GM12878 (cell line): ENCODE measurements around the gene ACAP1. TPM values are rescaled to one million over a fixed set of nuclear protein-coding genes. Genes with fewer than 3 reads are reported as not detected.

Experiments
- BCL11A ChIP-seq: IDR thresholded peaks from 2 replicates; pipeline ENCODE4 v1.6.1; 2011; ENCODE audit warnings: low read depth, low read length
- CREM ChIP-seq: IDR thresholded peaks from 2 replicates; pipeline ENCODE4 v1.6.1; 2014; ENCODE audit warnings: antibody characterized with exemption, low read depth
- ESRRA ChIP-seq: IDR thresholded peaks from 2 replicates; pipeline ENCODE4 v1.6.1; 2012; ENCODE audit warnings: mild to moderate bottlenecking, low read length, improper control_type of control experiment
- HDGF ChIP-seq: fragments of 450-650 bp; IDR thresholded peaks from 2 replicates; pipeline ENCODE4 v1.6.1; 2016; ENCODE audit warnings: antibody characterized with exemption
- IRF4 ChIP-seq: IDR thresholded peaks from 2 replicates; pipeline ENCODE4 v1.6.1; 2011; ENCODE audit warnings: low read depth, low read length
- JUND ChIP-seq: IDR thresholded peaks from 2 replicates; pipeline ENCODE4 v1.6.1; 2012; ENCODE audit warnings: low read depth, mild to moderate bottlenecking, low read length, improper control_type of control experiment, moderate library complexity
- NFYA ChIP-seq: IDR thresholded peaks from 2 replicates; pipeline ENCODE4 v1.6.1; 2011; ENCODE audit warnings: low read depth, mild to moderate bottlenecking, low read length, improper control_type of control experiment, borderline replicate concordance
- NFYB ChIP-seq: IDR thresholded peaks from 2 replicates; pipeline ENCODE4 v1.6.1; 2011; ENCODE audit warnings: low read depth, mild to moderate bottlenecking, low read length, improper control_type of control experiment, moderate library complexity; ENCODE audit not compliant: insufficient read depth
- NRF1 ChIP-seq: conservative IDR thresholded peaks from 2 replicates; pipeline ENCODE4 v1.6.1; 2011; ENCODE audit warnings: mild to moderate bottlenecking, low read depth, low read length, improper control_type of control experiment
- PAX8 ChIP-seq: fragments of 450-650 bp; IDR thresholded peaks from 2 replicates; pipeline ENCODE4 v1.6.1; 2017; ENCODE audit warnings: mild to moderate bottlenecking, moderate library complexity
- RUNX3 ChIP-seq: IDR thresholded peaks from 2 replicates; pipeline ENCODE4 v1.6.1; 2012; ENCODE audit warnings: low read length, inconsistent platforms
- SMAD1 ChIP-seq: fragments of 450-650 bp; IDR thresholded peaks from 2 replicates; pipeline ENCODE4 v1.6.1; 2018; ENCODE audit warnings: mild to moderate bottlenecking, low read depth; ENCODE audit not compliant: partially characterized antibody
- SREBF2 ChIP-seq: IDR thresholded peaks from 2 replicates; pipeline ENCODE4 v1.6.1; 2012; ENCODE audit warnings: mild to moderate bottlenecking, low read length
- TBL1XR1 ChIP-seq: IDR thresholded peaks from 2 replicates; pipeline ENCODE4 v1.6.1; 2012; ENCODE audit warnings: low read depth, low read length, improper control_type of control experiment
- TCF3 ChIP-seq: IDR thresholded peaks from 2 replicates; pipeline ENCODE4 v1.6.1; 2012; ENCODE audit warnings: low read depth, mild to moderate bottlenecking, low read length, borderline replicate concordance; ENCODE audit not compliant: insufficient read depth
- TCF7 ChIP-seq: IDR thresholded peaks from 2 replicates; pipeline ENCODE4 v1.6.1; 2014; ENCODE audit warnings: antibody characterized with exemption, borderline replicate concordance
- polyA plus RNA-seq, 11 experiments: library from polyadenylated mRNA; depleted of rRNA in 4 of 11; unstranded in 6 of 11; stranded (reverse) in 5 of 11; fragments of >200 nt; fragmentation: Nextera tagmentation in 4 of 11; fragmentation: Illumina TruSeq in 1 of 11; extraction: Ambion mirVana in 4 of 11; extraction: Trizol in 1 of 11; gene quantifications; 1 replicate in 1 of 11; 2 replicates in 10 of 11; pipeline versions ENCODE4 v1.2.1 to v1.2.3, GENCODE V29; 2011 to 2016; ENCODE audit warnings: inconsistent platforms in 2 of 11, missing spikeins in 2 of 11, low read depth in 1 of 11
- total RNA-seq, 4 experiments: library from RNA; depleted of rRNA in 3 of 4; stranded (reverse); fragments of >200 nt in 3 of 4; fragmentation: Illumina TruSeq in 1 of 4; extraction: Trizol in 1 of 4; gene quantifications; 2 replicates each; pipeline versions ENCODE4 v1.2.1 to v1.2.3, GENCODE V29; 2013 to 2021
- TF ChIP-seq, protein P1 (sequence below): IDR thresholded peaks from 2 replicates; pipeline ENCODE4 v1.6.1; 2012; ENCODE audit warnings: mild to moderate bottlenecking, low read depth, low read length
- TF ChIP-seq, protein P2 (sequence below): IDR thresholded peaks from 2 replicates; pipeline ENCODE4 v1.6.1; 2012; ENCODE audit warnings: low read depth, low read length, improper control_type of control experiment
- TF ChIP-seq, protein P3 (sequence below): fragments of 450-650 bp; conservative IDR thresholded peaks from 2 replicates; pipeline ENCODE4 v1.6.1; 2017; ENCODE audit warnings: mild to moderate bottlenecking, moderate library complexity
- TF ChIP-seq, protein P4 (sequence below): fragments of 450-650 bp; IDR thresholded peaks from 2 replicates; pipeline ENCODE4 v1.6.1; 2016; ENCODE audit warnings: mild to moderate bottlenecking
- TF ChIP-seq, protein P5 (sequence below): IDR thresholded peaks from 2 replicates; pipeline ENCODE4 v1.6.1; 2012; ENCODE audit warnings: low read length, inconsistent platforms

Gene ACAP1
- total and polyA plus RNA-seq, 10 of the 15 experiments (the other 5 are each of a cell fraction or from before 2014, with no cell fraction given), result 5.7 to 245 (median 118) TPM

DNA sequence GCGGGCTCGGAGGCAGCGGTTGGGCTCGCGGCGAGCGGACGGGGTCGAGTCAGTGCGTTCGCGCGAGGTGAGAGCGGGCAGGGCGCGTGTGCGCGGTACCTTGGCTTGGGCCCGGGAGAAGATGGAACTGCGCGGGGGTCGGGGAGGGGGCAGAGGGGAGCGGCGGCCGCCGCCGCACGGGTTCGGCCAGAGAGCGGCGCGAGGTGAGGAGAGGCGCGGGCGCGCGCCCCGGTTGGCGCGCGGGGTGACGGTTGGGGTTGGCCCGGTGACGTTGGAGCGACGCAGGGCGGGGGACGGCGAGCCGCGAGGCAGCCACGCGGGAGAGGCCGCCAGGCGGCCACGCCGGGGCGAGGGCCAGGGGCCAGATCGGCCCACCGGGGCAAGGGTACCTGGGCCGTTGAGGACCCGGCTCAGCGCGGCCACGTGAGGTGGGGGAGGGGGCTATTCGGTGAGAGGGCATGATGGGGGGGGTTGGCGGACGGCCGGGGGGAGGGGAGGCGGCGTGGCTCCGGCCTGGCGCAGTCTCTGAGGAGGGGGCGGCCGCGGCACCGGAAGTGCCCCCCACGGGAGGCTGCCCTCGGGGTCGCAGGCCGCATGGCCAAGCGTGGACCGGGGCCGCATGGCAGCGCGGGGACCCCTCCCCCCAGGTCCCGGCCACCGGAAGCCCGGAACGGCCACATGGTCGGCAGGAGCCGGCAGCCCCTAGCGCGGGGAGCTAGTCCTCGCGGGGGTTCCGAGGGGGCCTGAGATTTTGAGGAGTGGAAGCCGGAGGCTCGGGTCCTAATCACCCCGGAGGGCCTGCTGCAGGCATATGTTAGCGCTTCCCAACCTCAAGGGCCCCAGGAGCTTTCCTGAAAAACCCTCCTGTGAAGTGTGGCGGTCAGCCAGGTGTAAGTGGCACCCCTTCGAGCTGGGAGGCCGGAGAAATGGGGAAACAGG is 28.4 kb upstream of the ACAP1 start (continued):
- TF ChIP-seq TCF3 (no peak), TBL1XR1 (no peak), IRF4 (no peak), BCL11A (no peak), SREBF2 (no peak), SMAD1 (no peak), NFYB (no peak), PAX8 (no peak), NRF1 (no peak), TCF7 (no peak), ESRRA (no peak), CREM (no peak), JUND (no peak), HDGF (no peak), NFYA (no peak), RUNX3 (no peak)
- TF ChIP-seq, protein P1, sequence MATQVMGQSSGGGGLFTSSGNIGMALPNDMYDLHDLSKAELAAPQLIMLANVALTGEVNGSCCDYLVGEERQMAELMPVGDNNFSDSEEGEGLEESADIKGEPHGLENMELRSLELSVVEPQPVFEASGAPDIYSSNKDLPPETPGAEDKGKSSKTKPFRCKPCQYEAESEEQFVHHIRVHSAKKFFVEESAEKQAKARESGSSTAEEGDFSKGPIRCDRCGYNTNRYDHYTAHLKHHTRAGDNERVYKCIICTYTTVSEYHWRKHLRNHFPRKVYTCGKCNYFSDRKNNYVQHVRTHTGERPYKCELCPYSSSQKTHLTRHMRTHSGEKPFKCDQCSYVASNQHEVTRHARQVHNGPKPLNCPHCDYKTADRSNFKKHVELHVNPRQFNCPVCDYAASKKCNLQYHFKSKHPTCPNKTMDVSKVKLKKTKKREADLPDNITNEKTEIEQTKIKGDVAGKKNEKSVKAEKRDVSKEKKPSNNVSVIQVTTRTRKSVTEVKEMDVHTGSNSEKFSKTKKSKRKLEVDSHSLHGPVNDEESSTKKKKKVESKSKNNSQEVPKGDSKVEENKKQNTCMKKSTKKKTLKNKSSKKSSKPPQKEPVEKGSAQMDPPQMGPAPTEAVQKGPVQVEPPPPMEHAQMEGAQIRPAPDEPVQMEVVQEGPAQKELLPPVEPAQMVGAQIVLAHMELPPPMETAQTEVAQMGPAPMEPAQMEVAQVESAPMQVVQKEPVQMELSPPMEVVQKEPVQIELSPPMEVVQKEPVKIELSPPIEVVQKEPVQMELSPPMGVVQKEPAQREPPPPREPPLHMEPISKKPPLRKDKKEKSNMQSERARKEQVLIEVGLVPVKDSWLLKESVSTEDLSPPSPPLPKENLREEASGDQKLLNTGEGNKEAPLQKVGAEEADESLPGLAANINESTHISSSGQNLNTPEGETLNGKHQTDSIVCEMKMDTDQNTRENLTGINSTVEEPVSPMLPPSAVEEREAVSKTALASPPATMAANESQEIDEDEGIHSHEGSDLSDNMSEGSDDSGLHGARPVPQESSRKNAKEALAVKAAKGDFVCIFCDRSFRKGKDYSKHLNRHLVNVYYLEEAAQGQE, result no peak
- TF ChIP-seq, protein P2, sequence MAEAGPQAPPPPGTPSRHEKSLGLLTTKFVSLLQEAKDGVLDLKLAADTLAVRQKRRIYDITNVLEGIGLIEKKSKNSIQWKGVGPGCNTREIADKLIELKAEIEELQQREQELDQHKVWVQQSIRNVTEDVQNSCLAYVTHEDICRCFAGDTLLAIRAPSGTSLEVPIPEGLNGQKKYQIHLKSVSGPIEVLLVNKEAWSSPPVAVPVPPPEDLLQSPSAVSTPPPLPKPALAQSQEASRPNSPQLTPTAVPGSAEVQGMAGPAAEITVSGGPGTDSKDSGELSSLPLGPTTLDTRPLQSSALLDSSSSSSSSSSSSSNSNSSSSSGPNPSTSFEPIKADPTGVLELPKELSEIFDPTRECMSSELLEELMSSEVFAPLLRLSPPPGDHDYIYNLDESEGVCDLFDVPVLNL, result no peak
- TF ChIP-seq, protein P3, sequence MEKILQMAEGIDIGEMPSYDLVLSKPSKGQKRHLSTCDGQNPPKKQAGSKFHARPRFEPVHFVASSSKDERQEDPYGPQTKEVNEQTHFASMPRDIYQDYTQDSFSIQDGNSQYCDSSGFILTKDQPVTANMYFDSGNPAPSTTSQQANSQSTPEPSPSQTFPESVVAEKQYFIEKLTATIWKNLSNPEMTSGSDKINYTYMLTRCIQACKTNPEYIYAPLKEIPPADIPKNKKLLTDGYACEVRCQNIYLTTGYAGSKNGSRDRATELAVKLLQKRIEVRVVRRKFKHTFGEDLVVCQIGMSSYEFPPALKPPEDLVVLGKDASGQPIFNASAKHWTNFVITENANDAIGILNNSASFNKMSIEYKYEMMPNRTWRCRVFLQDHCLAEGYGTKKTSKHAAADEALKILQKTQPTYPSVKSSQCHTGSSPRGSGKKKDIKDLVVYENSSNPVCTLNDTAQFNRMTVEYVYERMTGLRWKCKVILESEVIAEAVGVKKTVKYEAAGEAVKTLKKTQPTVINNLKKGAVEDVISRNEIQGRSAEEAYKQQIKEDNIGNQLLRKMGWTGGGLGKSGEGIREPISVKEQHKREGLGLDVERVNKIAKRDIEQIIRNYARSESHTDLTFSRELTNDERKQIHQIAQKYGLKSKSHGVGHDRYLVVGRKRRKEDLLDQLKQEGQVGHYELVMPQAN, result peak; percentile 28; the same call in 1 of the 2 replicates
- TF ChIP-seq, protein P4, sequence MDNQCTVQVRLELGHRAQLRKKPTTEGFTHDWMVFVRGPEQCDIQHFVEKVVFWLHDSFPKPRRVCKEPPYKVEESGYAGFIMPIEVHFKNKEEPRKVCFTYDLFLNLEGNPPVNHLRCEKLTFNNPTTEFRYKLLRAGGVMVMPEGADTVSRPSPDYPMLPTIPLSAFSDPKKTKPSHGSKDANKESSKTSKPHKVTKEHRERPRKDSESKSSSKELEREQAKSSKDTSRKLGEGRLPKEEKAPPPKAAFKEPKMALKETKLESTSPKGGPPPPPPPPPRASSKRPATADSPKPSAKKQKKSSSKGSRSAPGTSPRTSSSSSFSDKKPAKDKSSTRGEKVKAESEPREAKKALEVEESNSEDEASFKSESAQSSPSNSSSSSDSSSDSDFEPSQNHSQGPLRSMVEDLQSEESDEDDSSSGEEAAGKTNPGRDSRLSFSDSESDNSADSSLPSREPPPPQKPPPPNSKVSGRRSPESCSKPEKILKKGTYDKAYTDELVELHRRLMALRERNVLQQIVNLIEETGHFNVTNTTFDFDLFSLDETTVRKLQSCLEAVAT, result no peak
- TF ChIP-seq, protein P5, sequence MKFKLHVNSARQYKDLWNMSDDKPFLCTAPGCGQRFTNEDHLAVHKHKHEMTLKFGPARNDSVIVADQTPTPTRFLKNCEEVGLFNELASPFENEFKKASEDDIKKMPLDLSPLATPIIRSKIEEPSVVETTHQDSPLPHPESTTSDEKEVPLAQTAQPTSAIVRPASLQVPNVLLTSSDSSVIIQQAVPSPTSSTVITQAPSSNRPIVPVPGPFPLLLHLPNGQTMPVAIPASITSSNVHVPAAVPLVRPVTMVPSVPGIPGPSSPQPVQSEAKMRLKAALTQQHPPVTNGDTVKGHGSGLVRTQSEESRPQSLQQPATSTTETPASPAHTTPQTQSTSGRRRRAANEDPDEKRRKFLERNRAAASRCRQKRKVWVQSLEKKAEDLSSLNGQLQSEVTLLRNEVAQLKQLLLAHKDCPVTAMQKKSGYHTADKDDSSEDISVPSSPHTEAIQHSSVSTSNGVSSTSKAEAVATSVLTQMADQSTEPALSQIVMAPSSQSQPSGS, result no peak
